ENCODE results near the gene TNIP3.

The TNIP3 gene

GRCh38 chr4:121138039-121138825 lies 25.9 kb downstream of the TNIP3 start:
- no peak for DNase-seq

DNA sequence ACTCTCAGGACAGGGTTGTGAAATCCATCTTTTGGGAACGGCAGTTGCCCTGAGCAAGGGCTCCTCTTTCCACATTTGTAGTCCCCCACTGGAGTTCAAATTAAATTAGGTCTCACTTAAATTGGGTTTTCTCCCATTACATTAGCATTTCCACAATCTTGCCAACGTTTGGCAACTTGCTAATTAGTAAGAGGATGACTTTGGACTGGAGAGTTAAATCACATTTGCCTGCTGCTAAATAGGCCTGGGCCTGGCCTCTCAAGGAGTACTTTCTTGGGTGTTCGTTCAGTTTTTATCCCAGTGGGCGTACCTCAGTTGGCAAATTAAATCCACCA lies 33.8 kb downstream of the TNIP3 start:
- no peak for DNase-seq

DNA sequence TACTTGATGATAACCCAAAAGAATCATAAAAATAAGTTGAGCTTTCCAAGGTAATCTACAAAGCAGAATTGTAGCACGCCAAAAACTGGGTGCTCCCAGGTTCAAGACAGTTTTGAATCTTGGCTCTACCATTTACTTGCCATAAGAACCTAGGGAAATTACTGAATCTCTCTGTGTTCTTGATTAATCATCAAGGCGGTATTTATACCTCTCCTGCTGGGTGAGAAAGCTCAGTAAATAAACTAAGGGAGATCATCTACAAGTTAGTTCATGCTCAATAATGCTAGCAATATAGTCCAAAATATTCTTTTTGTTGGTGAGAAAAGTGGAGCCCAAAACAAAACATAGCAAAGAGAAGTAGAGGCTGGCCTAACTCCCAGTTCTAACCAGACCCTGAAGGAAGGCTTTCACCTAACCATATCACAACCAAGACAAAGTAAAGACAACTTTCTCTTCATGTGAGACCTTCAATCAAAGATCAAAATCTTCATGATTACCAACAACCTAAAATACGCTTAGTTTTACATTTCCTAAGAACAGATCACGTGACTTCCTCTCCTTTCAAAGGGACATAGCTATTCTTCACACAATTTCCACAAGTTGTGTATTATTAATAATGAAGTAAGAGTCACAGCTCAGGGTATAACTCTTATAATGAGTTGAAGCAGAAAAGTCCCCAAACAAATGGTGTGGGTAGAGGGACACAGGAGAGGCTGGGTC lies 34.4 kb downstream of the TNIP3 start:
- DNase-seq: no peak

DNA sequence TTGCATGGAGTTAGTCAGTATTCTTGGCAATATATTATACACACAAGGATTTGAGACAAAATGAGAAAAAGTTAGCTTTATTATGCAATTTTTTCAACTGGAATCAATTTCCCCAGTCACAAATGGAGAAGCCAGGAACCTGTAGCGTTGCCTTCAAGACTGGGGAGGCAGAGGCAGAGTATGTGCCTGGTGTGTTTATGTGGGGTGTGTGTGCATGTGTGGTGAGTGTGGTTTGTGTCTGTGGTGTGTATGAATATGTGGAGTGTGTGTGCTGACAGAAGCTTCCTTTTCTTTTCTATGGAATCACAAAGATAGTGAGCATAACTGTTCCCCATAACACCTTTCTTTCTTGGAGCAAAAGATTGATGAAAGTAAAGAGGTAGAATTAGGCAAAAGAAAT lies 37.0 kb downstream of the TNIP3 start:
- DNase-seq: no peak

GRCh38 chr4:121126449-121127006 lies 37.6 kb downstream of the TNIP3 start:
- DNase-seq: no peak

DNA sequence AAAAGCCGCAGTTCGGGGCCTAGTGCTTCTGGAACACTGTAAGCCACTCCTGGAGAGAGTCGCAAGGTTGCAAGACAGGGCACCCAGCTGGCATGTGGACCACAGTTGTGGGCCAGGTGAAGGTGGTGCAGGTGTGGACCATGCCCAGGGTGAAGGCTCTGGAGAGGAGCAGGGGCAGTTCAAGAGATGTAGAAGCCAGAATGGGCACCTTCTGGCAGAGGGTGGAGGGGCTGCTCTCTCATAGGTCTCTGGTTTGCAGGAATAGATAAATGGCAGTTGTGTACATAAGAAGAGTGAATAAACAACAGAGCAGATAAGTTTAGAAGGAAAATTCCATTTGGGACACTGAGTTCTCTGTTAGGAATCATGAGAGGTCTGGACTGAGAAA lies 38.6 kb downstream of the TNIP3 start:
- DNase-seq: no peak

- DNase-seq: no peak
Measured at GRCh38 chr4:121122661-121123060, 41.5 kb downstream of the TNIP3 start.

- no peak for DNase-seq
Measured at GRCh38 chr4:121119715-121120114, 44.4 kb downstream of the TNIP3 start.

- DNase-seq: no peak
Measured at GRCh38 chr4:121118344-121118743, 45.8 kb downstream of the TNIP3 start.

- no peak for DNase-seq
Measured at GRCh38 chr4:121114756-121115155, 49.4 kb downstream of the TNIP3 start.

GRCh38 chr4:121112530-121112929 lies 51.6 kb downstream of the TNIP3 start:
- DNase-seq: no peak

GRCh38 chr4:121108557-121108956 lies 55.6 kb downstream of the TNIP3 start:
- DNase-seq: no peak

GRCh38 chr4:121107507-121107906 lies 56.6 kb downstream of the TNIP3 start:
- no peak for DNase-seq

DNA sequence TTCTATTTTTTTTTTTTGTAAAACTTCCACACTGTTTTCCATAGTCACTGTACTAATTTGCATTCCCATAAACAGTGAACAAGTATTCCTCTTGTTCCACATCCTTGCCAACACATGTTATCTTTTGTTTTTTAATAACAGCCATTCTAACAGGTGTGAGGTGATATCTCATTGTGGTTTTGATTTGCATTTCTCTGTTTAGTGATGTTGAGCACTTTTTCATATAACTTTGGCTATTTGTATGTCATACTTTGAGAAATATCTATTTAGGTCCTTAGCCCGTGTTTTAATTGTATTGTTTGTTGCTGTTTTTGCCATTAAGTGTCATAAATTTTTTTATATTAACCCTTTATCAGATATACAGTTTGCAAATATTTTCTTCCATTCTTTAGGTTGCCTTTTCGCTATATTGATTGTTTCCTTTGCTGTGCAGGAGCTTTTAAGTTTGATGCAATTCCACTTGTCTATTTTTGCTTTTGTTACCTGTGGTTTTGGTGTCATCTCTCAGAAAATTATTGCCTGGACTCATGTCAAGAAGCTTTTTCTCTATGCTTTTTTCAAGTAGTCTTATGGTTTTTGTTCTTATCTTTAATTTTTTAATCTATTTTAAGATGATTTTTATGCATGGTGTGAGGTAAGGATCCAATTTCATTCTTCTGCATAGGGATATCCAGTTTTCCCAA lies 63.9 kb downstream of the TNIP3 start:
- no peak for DNase-seq

GRCh38 chr4:121098266-121098665 lies 65.9 kb downstream of the TNIP3 start:
- DNase-seq: no peak

DNA sequence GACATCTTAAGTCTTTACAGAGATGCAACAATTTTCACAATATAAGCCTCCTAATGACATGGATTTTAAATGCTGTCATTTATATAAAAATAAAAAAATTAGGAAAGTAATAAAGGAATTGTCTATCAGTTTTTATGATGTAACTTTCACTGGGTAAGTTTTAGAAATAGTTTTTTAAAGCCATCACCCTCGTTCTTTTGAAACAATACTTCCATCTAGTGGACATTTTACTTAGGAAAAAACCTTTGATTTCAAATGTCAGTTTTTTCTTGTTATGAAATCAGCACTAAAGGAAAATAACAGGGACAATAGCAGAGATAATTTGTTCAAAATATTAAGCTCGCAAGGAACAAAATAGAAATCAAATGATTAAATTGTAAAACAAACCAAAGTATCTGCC lies 67.5 kb downstream of the TNIP3 start:
- DNase-seq: no peak

DNA sequence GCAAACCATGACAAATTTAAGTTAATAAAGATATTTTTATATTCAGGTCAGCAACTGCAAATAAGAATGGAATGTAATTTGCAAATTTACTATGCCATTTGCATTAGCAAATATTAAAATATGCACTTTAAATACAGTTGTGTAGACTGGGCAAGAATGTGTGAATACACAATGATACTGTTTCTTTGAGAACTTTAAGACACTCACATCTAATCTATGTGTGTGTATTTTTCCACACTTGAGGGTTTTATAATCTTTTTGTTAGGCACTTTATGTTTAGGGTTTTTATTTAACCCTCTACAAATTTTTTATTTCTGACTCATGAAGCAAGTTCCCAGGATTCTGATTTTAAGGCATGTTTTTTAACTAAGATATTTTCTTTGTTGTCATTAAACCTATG lies 67.9 kb downstream of the TNIP3 start:
- DNase-seq: no peak

- no peak for DNase-seq
Measured at GRCh38 chr4:121094297-121094966, 69.7 kb downstream of the TNIP3 start.

DNA sequence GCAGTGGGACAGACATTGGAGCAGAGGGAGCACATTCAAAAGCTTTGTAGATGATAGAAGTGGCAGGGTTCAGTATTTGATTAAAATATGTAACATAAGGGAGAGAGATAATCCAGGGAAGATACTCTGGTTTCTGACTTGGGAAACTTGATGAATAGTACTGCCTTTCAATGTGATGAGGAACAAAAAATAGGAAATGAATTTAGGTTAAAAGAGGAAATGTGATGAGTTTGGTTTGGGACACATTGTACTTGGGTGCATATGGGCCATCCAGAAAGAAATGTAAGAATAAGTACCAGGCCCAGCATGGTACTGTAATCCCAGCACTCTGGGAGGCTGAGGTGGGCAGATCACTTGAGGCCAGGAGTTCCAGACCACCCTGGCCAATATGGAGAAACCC lies 70.9 kb downstream of the TNIP3 start:
- no peak for DNase-seq

GRCh38 chr4:121091941-121092340 lies 72.2 kb downstream of the TNIP3 start:
- no peak for DNase-seq

DNA sequence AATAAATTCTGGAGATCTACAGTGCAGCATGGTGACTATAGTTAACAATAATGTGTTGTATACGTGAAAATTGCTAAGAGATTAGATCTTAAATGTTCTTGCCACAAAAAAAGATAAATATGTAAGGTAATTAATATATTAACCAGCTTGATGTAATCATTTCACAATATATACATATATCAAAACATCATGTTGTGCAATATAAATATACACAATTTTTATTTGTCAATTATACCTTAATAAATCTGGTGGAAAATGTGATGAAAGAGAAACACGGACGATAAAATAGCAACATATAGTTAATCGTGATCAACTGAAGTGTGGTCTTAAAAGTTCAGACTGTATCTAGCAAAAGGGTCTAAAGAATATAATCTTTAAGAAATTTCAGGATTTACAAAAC lies 75.3 kb downstream of the TNIP3 start:
- no peak for DNase-seq
